Sigmoid colon (tissue), 4 donors: ENCODE results near the gene BRI3.

Source experiments
- EP300 ChIP-seq, 4 donors: sonication (generic); formaldehyde crosslinking; IDR thresholded peaks; one replicate each; pipeline ENCODE4 v1.6.1; 2017; ENCODE audit warnings: antibody characterized with exemption in 4 of 4
- POLR2A ChIP-seq, 2 donors: fragments of 450-650 bp; IDR thresholded peaks; one replicate each; pipeline ENCODE4 v1.6.1; 2016; ENCODE audit warnings: antibody characterized with exemption in 2 of 2, mild to moderate bottlenecking in 2 of 2, moderate library complexity in 2 of 2
- POLR2AphosphoS5 ChIP-seq, 4 donors: sonication (generic); formaldehyde crosslinking; IDR thresholded peaks; one replicate each; pipeline ENCODE4 v1.6.1; 2017; ENCODE audit warnings: antibody characterized with exemption in 4 of 4

GRCh38 chr7:98232799-98233198 is 48.7 kb upstream of the BRI3 start:
- TF ChIP-seq POLR2AphosphoS5 (IDR thresholded peaks at IDR 0.05) (no peak), EP300 (IDR thresholded peaks at IDR 0.05) (no peak), POLR2A (IDR thresholded peaks at IDR 0.05) (no peak)
